Skeletal muscle satellite cell (primary cell): ENCODE measurements around the gene SHISA8.
A peak's percentile ranks its signal among the peaks of the same experiment; 100 is the strongest.

ENCODE experiments used
- H3K27me3 ChIP-seq: 2 replicates; pipeline ENCODE4 v1.7.0; 2013; ENCODE audit warnings: low read length; ENCODE audit not compliant: control insufficient read depth, insufficient read depth
- H3K36me3 ChIP-seq: 2 replicates; pipeline ENCODE4 v1.7.0; 2013; ENCODE audit warnings: mild to moderate bottlenecking, control low read depth, low read length; ENCODE audit not compliant: insufficient read depth
- H3K4me1 ChIP-seq: 2 replicates; pipeline ENCODE4 v1.7.0; 2013; ENCODE audit warnings: low read length; ENCODE audit not compliant: control insufficient read depth, insufficient read depth
- H3K4me2 ChIP-seq: 2 replicates; pipeline ENCODE4 v1.7.0; 2013; ENCODE audit warnings: mild to moderate bottlenecking, low read length
- H3K4me3 ChIP-seq: 2 replicates; pipeline ENCODE4 v1.7.0; 2013; ENCODE audit warnings: low read length
- H3K9ac ChIP-seq: 2 replicates; pipeline ENCODE4 v1.7.0; 2013; ENCODE audit warnings: mild to moderate bottlenecking, low read depth, low read length, moderate library complexity
- H3K9me3 ChIP-seq: replicated peaks from 2 replicates; pipeline ENCODE4 v1.7.0; 2013; ENCODE audit warnings: mild to moderate bottlenecking, control low read depth, low read length

SHISA8 gene

GRCh38 chr22:41917903-41918791 is 3.3 kb upstream of the SHISA8 start:
- Histone ChIP-seq H3K9ac (no peak overlapping the region), H3K4me3 (no peak overlapping the region)

GRCh38 chr22:41917375-41917902 is 2.6 kb upstream of the SHISA8 start:
- Histone ChIP-seq H3K27me3 (peaks cover 47% of the 10 kb centered on the region), H3K9me3 (no peaks in the 10 kb centered on the region), H3K4me1 (peaks cover 14% of the 10 kb centered on the region), H3K9ac (no peak overlapping the region), H3K4me2 (no peak overlapping the region), H3K36me3 (no peaks in the 10 kb centered on the region), H3K4me3 (no peak overlapping the region)

More at GRCh38 chr22:41917903-41918791, 3.3 kb upstream of the SHISA8 start:
- no peaks in the 10 kb centered on the region for H3K36me3 ChIP-seq
- H3K9me3 ChIP-seq, result no peaks in the 10 kb centered on the region
- H3K27me3 ChIP-seq, result peaks cover 40% of the 10 kb centered on the region
- no peak overlapping the region for H3K4me2 ChIP-seq
- H3K4me1 ChIP-seq, result peaks cover 14% of the 10 kb centered on the region

- H3K4me1 ChIP-seq, result peaks cover 14% of the 10 kb centered on the region
These were observed 2.0 kb upstream of the SHISA8 start for GRCh38 chr22:41916745-41917358.

GRCh38 chr22:41915786-41916493 is 1.1 kb upstream of the SHISA8 start:
- Histone ChIP-seq H3K27me3 (peaks cover 62% of the 10 kb centered on the region), H3K4me1 (peaks cover 18% of the 10 kb centered on the region), H3K4me3 (no peak overlapping the region), H3K4me2 (no peak overlapping the region), H3K36me3 (no peaks in the 10 kb centered on the region), H3K9me3 (no peaks in the 10 kb centered on the region), H3K9ac (no peak overlapping the region)

More at GRCh38 chr22:41916745-41917358, 2.0 kb upstream of the SHISA8 start:
- Histone ChIP-seq H3K4me3 (no peak overlapping the region), H3K4me2 (no peak overlapping the region), H3K36me3 (no peaks in the 10 kb centered on the region), H3K9ac (no peak overlapping the region), H3K9me3 (no peaks in the 10 kb centered on the region), H3K27me3 (peaks cover 53% of the 10 kb centered on the region)

GRCh38 chr22:41914611-41915034 is 251 bp downstream of the SHISA8 start:
- H3K4me1 ChIP-seq, result peaks cover 25% of the 10 kb centered on the region
- no peak overlapping the region for H3K4me3 ChIP-seq
- no peak overlapping the region for H3K9ac ChIP-seq
- no peaks in the 10 kb centered on the region for H3K36me3 ChIP-seq
- H3K9me3 ChIP-seq, result no peaks in the 10 kb centered on the region
- H3K27me3 ChIP-seq, result peaks cover 69% of the 10 kb centered on the region
- peak overlapping the region; percentile 58 for H3K4me2 ChIP-seq

- Histone ChIP-seq H3K9ac (no peak overlapping the region), H3K4me3 (no peak overlapping the region), H3K9me3 (no peaks in the 10 kb centered on the region), H3K36me3 (no peaks in the 10 kb centered on the region), H3K4me2 (no peak overlapping the region), H3K27me3 (peaks cover 69% of the 10 kb centered on the region), H3K4me1 (peaks cover 18% of the 10 kb centered on the region)
These were observed 886 bp downstream of the SHISA8 start for GRCh38 chr22:41913842-41914534.

- H3K4me3 ChIP-seq, result no peak overlapping the region
- peaks cover 69% of the 10 kb centered on the region for H3K27me3 ChIP-seq
- H3K9ac ChIP-seq, result no peak overlapping the region
- H3K4me1 ChIP-seq, result peaks cover 16% of the 10 kb centered on the region
- no peaks in the 10 kb centered on the region for H3K9me3 ChIP-seq
- no peak overlapping the region for H3K4me2 ChIP-seq
- no peaks in the 10 kb centered on the region for H3K36me3 ChIP-seq
These were observed 1.7 kb downstream of the SHISA8 start for GRCh38 chr22:41913040-41913719.

- Histone ChIP-seq H3K36me3 (peaks cover 4% of the 10 kb centered on the region), H3K4me2 (no peak overlapping the region), H3K4me1 (peaks cover 12% of the 10 kb centered on the region), H3K27me3 (peaks cover 66% of the 10 kb centered on the region), H3K9ac (no peak overlapping the region), H3K4me3 (no peak overlapping the region), H3K9me3 (no peaks in the 10 kb centered on the region)
These were observed 2.4 kb downstream of the SHISA8 start for GRCh38 chr22:41912338-41913039.

- Histone ChIP-seq H3K4me3 (peak overlapping the region; percentile 59), H3K27me3 (peaks cover 56% of the 10 kb centered on the region), H3K9ac (no peak overlapping the region), H3K36me3 (peaks cover 14% of the 10 kb centered on the region), H3K4me1 (peaks cover 12% of the 10 kb centered on the region), H3K9me3 (no peaks in the 10 kb centered on the region), H3K4me2 (peak overlapping the region; percentile 80)
These were observed 3.8 kb downstream of the SHISA8 start for GRCh38 chr22:41911001-41911611.
